AG10803 (cell line): ENCODE measurements around the gene FYCO1.
A peak's percentile ranks its signal among the peaks of the same experiment; 100 is the strongest.

Experiments
- DNase-seq: peaks from one replicate; pipeline ENCODE4 v3.0.0; 2010; ENCODE audit warnings: low read depth
- H3K4me3 ChIP-seq: 2 replicates; pipeline ENCODE4 v1.5.1; 2011; ENCODE audit warnings: mild to moderate bottlenecking, low read length, control low read depth
- CTCF ChIP-seq: conservative IDR thresholded peaks from 2 replicates; pipeline ENCODE4 v1.5.1; 2011; ENCODE audit warnings: mild to moderate bottlenecking, low read length, control low read depth, inconsistent platforms

Gene FYCO1

DNA sequence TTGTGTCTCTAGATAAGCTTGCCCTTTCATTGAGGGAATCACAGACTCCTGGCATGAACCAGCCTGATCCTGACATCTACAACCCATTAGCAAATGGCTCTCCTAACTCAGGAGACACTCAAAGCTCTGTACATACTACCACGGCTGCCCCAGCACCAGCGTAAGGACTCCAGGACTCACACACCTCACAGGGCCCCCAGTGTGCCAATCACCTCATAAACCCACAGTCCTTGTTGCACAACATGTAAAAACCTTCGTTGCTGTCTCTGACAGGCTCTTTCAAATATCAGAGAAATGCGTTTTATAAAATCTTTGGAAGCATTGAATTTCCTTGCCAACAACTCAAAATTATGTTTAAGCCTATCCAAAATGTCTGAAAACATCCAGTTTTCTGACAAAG is 7.3 kb downstream of the FYCO1 start:
- no peak overlapping the region for H3K4me3 ChIP-seq
- no peak for TF ChIP-seq CTCF
- no peak for DNase-seq

- peak; percentile 81 for DNase-seq
- H3K4me3 ChIP-seq = no peak overlapping the region
- no peak for TF ChIP-seq CTCF
These were observed 8.0 kb downstream of the FYCO1 start for GRCh38 chr3:45987368-45988291.

DNA sequence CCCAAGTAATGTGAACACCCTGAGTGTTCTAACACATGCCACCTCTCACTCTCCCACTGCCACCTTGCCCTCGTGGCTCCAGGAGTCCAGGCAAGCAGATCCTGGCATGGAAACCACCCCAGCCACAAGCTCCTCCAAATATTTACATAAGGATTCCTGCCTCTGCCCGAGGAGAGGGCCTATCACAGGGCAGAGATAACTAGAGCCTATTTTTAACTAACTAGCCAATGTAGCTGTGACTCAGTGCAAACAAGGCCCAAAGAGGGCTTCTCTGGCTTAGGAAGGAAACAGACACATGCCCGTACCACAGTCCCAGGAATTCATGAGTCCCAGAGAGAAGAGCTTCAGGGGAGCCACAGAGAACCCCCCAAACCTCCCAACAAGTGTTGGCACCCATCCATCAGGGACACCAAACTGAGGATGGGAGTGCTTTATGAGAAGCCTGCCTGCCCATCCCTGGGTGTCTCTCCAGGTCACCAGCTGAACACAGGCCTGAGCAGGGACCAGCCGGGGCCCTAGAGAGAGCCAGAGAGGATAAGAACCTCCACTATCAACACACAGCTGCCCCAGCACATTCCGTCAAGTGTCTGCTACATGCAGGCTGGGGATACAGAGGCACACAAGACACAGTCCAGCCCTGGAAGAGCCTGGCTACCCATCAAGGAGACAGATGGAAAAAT is 9.2 kb downstream of the FYCO1 start:
- DNase-seq = peak; percentile 67
- no peak overlapping the region for H3K4me3 ChIP-seq
- TF ChIP-seq CTCF = no peak

GRCh38 chr3:45985532-45986302 is 9.9 kb downstream of the FYCO1 start:
- TF ChIP-seq CTCF = no peak
- no peak for DNase-seq
- H3K4me3 ChIP-seq = no peak overlapping the region

DNA sequence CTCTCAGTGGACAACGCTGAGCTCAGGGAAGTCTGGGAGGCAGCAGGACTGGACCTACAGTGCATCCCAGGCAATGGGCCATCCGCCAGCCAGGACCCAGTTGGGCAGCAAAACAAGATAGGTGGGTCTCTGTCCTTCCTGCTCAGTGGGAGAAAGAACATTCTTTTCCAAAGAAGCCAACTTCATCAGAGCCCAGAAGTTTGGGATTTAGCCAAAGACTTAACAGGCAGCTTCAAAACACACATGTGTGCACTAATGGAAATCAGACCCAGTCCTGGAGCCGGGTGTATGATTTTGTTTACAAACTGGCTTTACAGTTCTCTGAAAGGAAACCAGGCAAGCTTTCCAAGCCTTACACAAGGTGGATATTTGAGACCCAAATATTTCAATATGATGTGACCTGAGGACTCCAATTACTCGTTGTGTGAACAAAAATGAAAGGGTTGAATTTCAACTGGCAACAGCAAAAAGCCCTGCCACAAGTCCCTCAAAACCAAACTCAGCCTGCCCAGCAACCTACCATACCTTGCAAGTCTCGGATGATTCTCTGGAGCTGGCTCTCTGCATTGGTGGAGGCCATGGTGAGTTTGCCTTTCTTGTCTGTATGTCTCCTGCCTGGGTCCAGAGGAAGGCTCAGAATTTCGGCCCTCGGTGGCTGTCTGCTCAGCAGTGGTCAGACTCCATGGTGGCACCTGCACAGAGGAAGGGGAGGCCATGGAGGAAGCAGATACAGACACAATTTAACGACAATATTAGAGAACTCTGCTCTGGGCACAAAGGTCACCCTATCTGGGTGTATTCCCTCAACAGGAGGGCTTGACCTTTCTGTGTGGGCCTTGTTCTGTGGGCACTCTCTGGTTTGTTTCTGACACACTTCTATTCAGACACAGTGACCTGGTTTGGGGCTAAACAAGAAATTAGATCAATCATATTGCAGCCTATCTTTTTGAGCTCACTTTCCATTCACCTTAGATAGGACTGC is 11.0 kb downstream of the FYCO1 start:
- no peak for TF ChIP-seq CTCF
- DNase-seq = peak; percentile 84
- H3K4me3 ChIP-seq = no peak overlapping the region

GRCh38 chr3:45983770-45984169 is 11.9 kb downstream of the FYCO1 start:
- H3K4me3 ChIP-seq = no peak overlapping the region
- DNase-seq = no peak
- no peak for TF ChIP-seq CTCF
